NB4 (cell line): Measurements from ENCODE around the gene PHACTR3.

ENCODE experiments used
- DNase-seq: peaks from one replicate; pipeline ENCODE4 v3.0.0; 2010; ENCODE audit warnings: low read depth
- H3K4me3 ChIP-seq: one replicate; pipeline ENCODE4 v1.5.1; 2011; ENCODE audit warnings: mild to moderate bottlenecking, low read depth, low read length, moderate library complexity
- CTCF ChIP-seq: IDR thresholded peaks from one replicate; pipeline ENCODE4 v1.5.1; 2012; ENCODE audit warnings: low read depth, low read length
- MYC ChIP-seq: IDR thresholded peaks from 2 replicates; pipeline ENCODE4 v1.6.1; 2011; ENCODE audit warnings: low read depth, low read length
- POLR2A ChIP-seq: IDR thresholded peaks from 2 replicates; pipeline ENCODE4 v1.6.1; 2011; ENCODE audit warnings: mild to moderate bottlenecking; ENCODE audit not compliant: insufficient read length; ENCODE audit errors: extremely low read depth
- TF ChIP-seq, protein P1 (sequence below): IDR thresholded peaks from 2 replicates; pipeline ENCODE4 v1.6.1; 2011; ENCODE audit warnings: low read depth, low read length

PHACTR3 gene

GRCh38 chr20:59561228-59561605, 43.1 kb upstream of the PHACTR3 start:
- TF ChIP-seq, protein P1, sequence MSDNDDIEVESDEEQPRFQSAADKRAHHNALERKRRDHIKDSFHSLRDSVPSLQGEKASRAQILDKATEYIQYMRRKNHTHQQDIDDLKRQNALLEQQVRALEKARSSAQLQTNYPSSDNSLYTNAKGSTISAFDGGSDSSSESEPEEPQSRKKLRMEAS, result no peak
- TF ChIP-seq POLR2A (no peak), CTCF (no peak), MYC (no peak)
- DNase-seq, result no peak
- H3K4me3 ChIP-seq, result no peak overlapping the region

GRCh38 chr20:59561614-59562277, 42.6 kb upstream of the PHACTR3 start:
- H3K4me3 ChIP-seq, result no peak overlapping the region
- DNase-seq, result no peak
- TF ChIP-seq CTCF (no peak), POLR2A (no peak)
- TF ChIP-seq, protein P1, result no peak

GRCh38 chr20:59564171-59564570, 40.2 kb upstream of the PHACTR3 start:
- TF ChIP-seq, protein P1, result no peak
- TF ChIP-seq MYC (no peak), POLR2A (no peak), CTCF (no peak)
- H3K4me3 ChIP-seq, result no peak overlapping the region
- DNase-seq, result no peak

DNA sequence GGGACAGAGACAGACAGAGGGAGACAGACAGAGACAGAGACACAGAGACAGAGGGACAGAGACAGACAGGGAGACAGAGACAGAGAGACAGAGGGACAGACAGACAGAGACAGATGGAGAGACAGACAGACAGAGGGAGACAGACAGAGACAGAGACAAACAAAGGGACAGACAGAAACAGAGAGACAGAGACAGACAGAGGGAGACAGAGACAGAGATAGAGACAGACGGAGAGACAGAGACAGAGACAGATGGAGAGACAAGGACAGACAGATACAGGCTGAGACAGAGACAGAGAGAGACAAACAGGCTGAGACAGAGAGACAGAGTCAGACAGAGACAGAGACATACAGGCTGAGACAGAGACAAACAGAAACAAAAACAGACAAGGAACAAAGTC, 39.4 kb upstream of the PHACTR3 start:
- TF ChIP-seq MYC (no peak), CTCF (no peak), POLR2A (no peak)
- TF ChIP-seq, protein P1, result no peak

DNA sequence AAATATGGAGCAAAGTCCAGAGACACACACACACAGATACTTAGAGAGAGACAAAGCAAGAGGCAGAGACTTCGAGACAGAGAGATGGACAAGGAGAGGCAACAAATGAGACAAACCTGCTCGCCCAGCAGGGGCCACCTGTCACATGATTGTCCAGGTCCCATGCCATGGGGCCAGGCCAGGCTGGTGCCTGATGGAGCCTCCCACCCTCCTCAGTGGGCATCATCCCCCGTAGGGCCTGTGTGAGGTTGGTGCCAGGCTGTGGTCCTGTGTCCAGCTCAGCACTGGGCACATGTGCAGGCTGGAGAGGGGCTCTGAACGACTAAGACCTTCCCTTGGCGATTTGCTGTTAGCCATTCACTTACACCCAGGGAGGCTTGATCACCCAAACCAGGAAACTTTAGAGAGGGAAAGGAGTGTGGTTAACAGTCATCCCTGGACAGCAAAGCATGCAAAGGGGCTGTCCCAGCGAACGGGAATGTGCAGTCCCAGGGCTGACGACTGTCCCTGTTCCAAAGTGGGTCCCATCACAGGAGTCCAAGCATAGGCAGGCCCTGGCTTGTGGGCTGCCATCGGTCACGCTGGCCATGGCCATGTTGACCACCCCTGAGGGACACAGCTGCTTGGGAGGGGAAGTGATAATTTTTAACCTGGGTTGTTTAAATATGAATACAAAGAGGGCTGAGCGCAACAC, 38.4 kb upstream of the PHACTR3 start:
- TF ChIP-seq CTCF (no peak), MYC (no peak), POLR2A (no peak)
- TF ChIP-seq, protein P1, result no peak
- no peak for DNase-seq
- no peak overlapping the region for H3K4me3 ChIP-seq

More for the DNA sequence above, 39.4 kb upstream of the PHACTR3 start:
- H3K4me3 ChIP-seq, result no peak overlapping the region
- DNase-seq, result no peak
